SU-DHL-6 (cell line): ENCODE measurements around the gene AKT3.

Experiments
- H2AFZ ChIP-seq: fragments of 200-600 bp; sonication (generic); 2 replicates; pipeline ENCODE4 v1.6.1; 2014; ENCODE audit warnings: low read depth, mild to moderate bottlenecking, moderate library complexity, mixed read lengths, antibody characterized with exemption, low read length; ENCODE audit not compliant: severe bottlenecking
- H3F3A ChIP-seq: fragments of 200-600 bp; shearing (Covaris generic); 2 replicates; pipeline ENCODE4 v1.6.0; 2016; ENCODE audit warnings: antibody characterized with exemption, mild to moderate bottlenecking; ENCODE audit not compliant: insufficient read depth
- H3K27ac ChIP-seq: fragments of 200-600 bp; sonication (generic); 2 replicates; pipeline ENCODE4 v1.5.1; 2016; ENCODE audit warnings: low read depth, mild to moderate bottlenecking, low read length, moderate library complexity, mixed read lengths
- H3K27me3 ChIP-seq: fragments of 200-600 bp; sonication (generic), shearing (Covaris generic); 2 replicates; pipeline ENCODE4 v1.6.0; 2014; ENCODE audit warnings: mild to moderate bottlenecking, low read length
- H3K36me3 ChIP-seq: fragments of 200-600 bp; sonication (generic); 2 replicates; pipeline ENCODE4 v1.6.1; 2014; ENCODE audit warnings: mild to moderate bottlenecking, low read length, mixed read lengths
- H3K4me2 ChIP-seq: fragments of 300-600, 200-600 bp; shearing (Covaris generic), sonication (generic); 2 replicates; pipeline ENCODE4 v1.6.0; 2014; ENCODE audit warnings: low read length, low read depth, mild to moderate bottlenecking; ENCODE audit not compliant: poor library complexity, severe bottlenecking
- H3K4me3 ChIP-seq: fragments of 200-600 bp; sonication (generic); 2 replicates; pipeline ENCODE4 v1.5.1; 2014; ENCODE audit warnings: antibody characterized with exemption, low read length, mild to moderate bottlenecking, mixed read lengths; ENCODE audit not compliant: insufficient read depth, poor library complexity, severe bottlenecking
- H3K79me2 ChIP-seq: fragments of 200-600 bp; sonication (generic); 2 replicates; pipeline ENCODE4 v1.6.1; 2014; ENCODE audit warnings: mild to moderate bottlenecking, low read length, moderate library complexity; ENCODE audit not compliant: insufficient read depth
- H3K9ac ChIP-seq: fragments of 200-600 bp; sonication (generic); 2 replicates; pipeline ENCODE4 v1.7.0; 2014; ENCODE audit warnings: mild to moderate bottlenecking, low read length
- H3K9me2 ChIP-seq: fragments of 200-600 bp; sonication (generic); replicated peaks from 2 replicates; pipeline ENCODE4 v1.6.1; 2014; ENCODE audit warnings: low read length; ENCODE audit not compliant: insufficient read depth
- H3K9me3 ChIP-seq: fragments of 200-600 bp; sonication (generic); 2 replicates; pipeline ENCODE4 v1.6.1; 2014; ENCODE audit warnings: low read length, mixed read lengths; ENCODE audit not compliant: insufficient read depth
- H4K20me1 ChIP-seq: fragments of 200-600 bp; sonication (generic); 2 replicates; pipeline ENCODE4 v1.6.1; 2014; ENCODE audit warnings: low read depth, mild to moderate bottlenecking, antibody characterized with exemption, low read length, moderate library complexity, mixed read lengths
- EZH2phosphoT487 ChIP-seq: fragments of 200-600 bp; sonication (generic), shearing (Covaris generic); conservative IDR thresholded peaks from 2 replicates; pipeline ENCODE4 v1.6.1; 2018; ENCODE audit warnings: mild to moderate bottlenecking, antibody characterized with exemption, low read length, moderate library complexity, mixed read lengths
- TF ChIP-seq, protein P1 (sequence below): fragments of 200-600 bp; sonication (generic); IDR thresholded peaks from one replicate; pipeline ENCODE4 v1.5.1; 2017; ENCODE audit warnings: antibody characterized with exemption, mild to moderate bottlenecking, low read length, moderate library complexity; ENCODE audit not compliant: insufficient read depth, poor library complexity, severe bottlenecking

The AKT3 gene

DNA sequence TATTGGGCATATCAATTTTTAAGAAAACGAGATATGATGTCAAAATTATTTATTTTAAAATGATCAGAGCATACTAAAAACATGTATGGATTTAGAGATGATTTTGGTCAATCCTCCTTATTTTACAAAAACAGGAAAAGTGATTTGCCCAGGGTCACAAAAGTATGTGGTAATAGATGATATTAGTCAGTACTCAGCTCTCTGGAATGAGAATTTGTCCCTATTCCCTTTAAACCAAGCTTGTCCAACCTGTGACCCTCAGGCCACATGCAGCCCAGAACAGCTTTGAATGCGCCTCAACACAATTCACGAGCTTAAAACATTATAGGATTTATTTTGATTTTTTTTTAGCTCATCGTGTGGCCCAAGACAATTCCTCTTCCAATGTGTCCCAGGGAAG is 104.7 kb downstream of the AKT3 start:
- no peak overlapping the region for H3K27ac ChIP-seq
- no peaks in the 10 kb centered on the region for H3K9me3 ChIP-seq
- no peaks in the 10 kb centered on the region for H3F3A ChIP-seq
- H2AFZ ChIP-seq: no peak overlapping the region
- H3K27me3 ChIP-seq: no peaks in the 10 kb centered on the region
- no peaks in the 10 kb centered on the region for H4K20me1 ChIP-seq
- TF ChIP-seq, protein P1, sequence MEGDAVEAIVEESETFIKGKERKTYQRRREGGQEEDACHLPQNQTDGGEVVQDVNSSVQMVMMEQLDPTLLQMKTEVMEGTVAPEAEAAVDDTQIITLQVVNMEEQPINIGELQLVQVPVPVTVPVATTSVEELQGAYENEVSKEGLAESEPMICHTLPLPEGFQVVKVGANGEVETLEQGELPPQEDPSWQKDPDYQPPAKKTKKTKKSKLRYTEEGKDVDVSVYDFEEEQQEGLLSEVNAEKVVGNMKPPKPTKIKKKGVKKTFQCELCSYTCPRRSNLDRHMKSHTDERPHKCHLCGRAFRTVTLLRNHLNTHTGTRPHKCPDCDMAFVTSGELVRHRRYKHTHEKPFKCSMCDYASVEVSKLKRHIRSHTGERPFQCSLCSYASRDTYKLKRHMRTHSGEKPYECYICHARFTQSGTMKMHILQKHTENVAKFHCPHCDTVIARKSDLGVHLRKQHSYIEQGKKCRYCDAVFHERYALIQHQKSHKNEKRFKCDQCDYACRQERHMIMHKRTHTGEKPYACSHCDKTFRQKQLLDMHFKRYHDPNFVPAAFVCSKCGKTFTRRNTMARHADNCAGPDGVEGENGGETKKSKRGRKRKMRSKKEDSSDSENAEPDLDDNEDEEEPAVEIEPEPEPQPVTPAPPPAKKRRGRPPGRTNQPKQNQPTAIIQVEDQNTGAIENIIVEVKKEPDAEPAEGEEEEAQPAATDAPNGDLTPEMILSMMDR: no peak
- TF ChIP-seq EZH2phosphoT487: no peak
- no peak overlapping the region for H3K9ac ChIP-seq
- no peaks in the 10 kb centered on the region for H3K9me2 ChIP-seq
- no peak overlapping the region for H3K4me3 ChIP-seq
- H3K36me3 ChIP-seq: no peaks in the 10 kb centered on the region
- no peaks in the 10 kb centered on the region for H3K79me2 ChIP-seq
- H3K4me2 ChIP-seq: no peak overlapping the region

DNA sequence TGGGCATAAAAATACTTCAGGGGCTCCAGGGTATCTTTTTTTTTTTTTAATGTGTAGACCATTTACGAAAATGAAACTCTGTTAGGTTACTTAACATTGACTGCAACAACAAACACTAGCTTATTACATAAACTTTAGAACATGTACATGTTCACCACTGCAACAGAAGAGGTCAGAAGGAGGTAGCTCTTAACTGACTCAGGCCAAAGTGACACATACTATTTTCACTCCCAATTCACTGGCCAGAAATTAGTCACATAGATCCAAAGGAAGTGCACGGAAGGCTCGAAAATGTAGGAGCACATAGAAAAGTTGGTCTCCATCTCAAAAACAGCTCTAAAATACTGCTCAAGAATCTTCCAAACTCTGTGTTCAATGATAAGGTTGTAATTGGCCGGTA is 107.2 kb downstream of the AKT3 start:
- Histone ChIP-seq H3F3A (no peaks in the 10 kb centered on the region), H3K27ac (no peak overlapping the region), H3K9me2 (no peaks in the 10 kb centered on the region), H3K36me3 (no peaks in the 10 kb centered on the region), H3K79me2 (no peaks in the 10 kb centered on the region), H3K4me3 (no peak overlapping the region), H3K9me3 (no peaks in the 10 kb centered on the region), H2AFZ (no peak overlapping the region), H3K27me3 (no peaks in the 10 kb centered on the region), H3K9ac (no peak overlapping the region), H3K4me2 (no peak overlapping the region), H4K20me1 (no peaks in the 10 kb centered on the region)
- no peak for TF ChIP-seq EZH2phosphoT487
- TF ChIP-seq, protein P1: no peak

DNA sequence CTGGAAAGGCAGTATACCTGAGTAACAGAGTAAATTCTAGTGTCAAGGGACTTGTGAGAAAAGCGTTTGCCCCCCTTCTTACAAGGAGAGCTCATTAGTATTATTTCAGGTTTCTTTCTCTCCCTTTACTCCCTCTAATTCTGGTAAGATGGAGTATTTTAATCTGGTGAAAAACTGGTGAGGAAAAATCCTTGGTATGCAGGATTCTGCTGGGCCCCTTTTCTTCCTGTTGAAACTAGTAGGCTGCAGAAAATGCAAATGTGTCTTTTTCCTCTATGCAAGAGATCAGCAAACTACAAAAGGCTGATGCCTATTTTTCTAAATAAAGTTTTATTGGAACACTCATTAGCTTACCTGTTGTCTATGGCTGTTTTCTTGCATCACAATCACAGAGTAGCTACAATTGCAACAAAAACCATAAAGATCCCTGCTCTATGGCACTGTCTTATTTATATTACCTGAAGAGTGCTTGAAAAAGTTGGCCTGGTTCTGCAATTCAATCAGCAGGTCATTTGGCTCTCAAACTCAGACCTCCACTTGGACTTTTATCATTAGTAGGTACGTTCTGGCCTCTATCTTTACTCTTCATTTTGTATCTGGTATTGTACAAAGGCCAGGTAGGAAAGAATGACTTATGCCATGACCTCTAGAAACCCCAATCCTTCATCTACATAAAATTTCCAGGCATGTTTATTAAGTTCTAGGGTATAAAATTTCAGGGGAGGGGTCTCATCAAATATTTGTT is 109.6 kb downstream of the AKT3 start:
- H3K27ac ChIP-seq: no peak overlapping the region
- no peak overlapping the region for H3K4me2 ChIP-seq

More for the DNA sequence above, 109.6 kb downstream of the AKT3 start:
- Histone ChIP-seq H3K9me3 (no peaks in the 10 kb centered on the region), H3K36me3 (no peaks in the 10 kb centered on the region), H4K20me1 (no peaks in the 10 kb centered on the region), H3K9me2 (no peaks in the 10 kb centered on the region), H3K79me2 (no peaks in the 10 kb centered on the region), H3K4me3 (no peak overlapping the region), H3F3A (no peaks in the 10 kb centered on the region), H2AFZ (no peak overlapping the region), H3K9ac (no peak overlapping the region), H3K27me3 (no peaks in the 10 kb centered on the region)
- TF ChIP-seq, protein P1: no peak
- no peak for TF ChIP-seq EZH2phosphoT487
